Trophoblast cell (in vitro differentiated cells and primary cell): ENCODE data around the gene TBC1D9B.

Source experiments
- DNase-seq, 2 donors: peaks; one replicate each; pipeline ENCODE4 v3.0.0-alpha.2; 2016
- H2AFZ ChIP-seq: 2 replicates; pipeline ENCODE4 v1.6.1; 2013; ENCODE audit warnings: low read length, moderate library complexity, mild to moderate bottlenecking; ENCODE audit not compliant: insufficient read depth, poor library complexity
- H2AK5ac ChIP-seq: 2 replicates; pipeline ENCODE4 v1.6.1; 2013; ENCODE audit warnings: mild to moderate bottlenecking, low read length
- H2BK120ac ChIP-seq: 2 replicates; pipeline ENCODE4 v1.6.1; 2013; ENCODE audit warnings: low read length, mild to moderate bottlenecking, moderate library complexity; ENCODE audit not compliant: insufficient read depth, poor library complexity
- H2BK12ac ChIP-seq: 2 replicates; pipeline ENCODE4 v1.6.1; 2013; ENCODE audit warnings: mild to moderate bottlenecking, low read length, moderate library complexity
- H2BK5ac ChIP-seq: 2 replicates; pipeline ENCODE4 v1.6.1; 2013; ENCODE audit warnings: low read length, low read depth, moderate library complexity, mild to moderate bottlenecking; ENCODE audit not compliant: poor library complexity
- H3K14ac ChIP-seq: 2 replicates; pipeline ENCODE4 v1.6.1; 2013; ENCODE audit warnings: mild to moderate bottlenecking, low read length
- H3K18ac ChIP-seq: 2 replicates; pipeline ENCODE4 v1.6.1; 2013; ENCODE audit warnings: mild to moderate bottlenecking, low read length
- H3K23ac ChIP-seq: 2 replicates; pipeline ENCODE4 v1.6.1; 2013; ENCODE audit warnings: low read length
- H3K27ac ChIP-seq: 2 replicates; pipeline ENCODE4 v1.5.1; 2013; ENCODE audit warnings: low read depth, mild to moderate bottlenecking, inconsistent platforms, low read length, moderate library complexity
- H3K27me3 ChIP-seq: 2 replicates; pipeline ENCODE4 v1.6.1; 2013; ENCODE audit warnings: inconsistent platforms, mild to moderate bottlenecking, low read length, moderate library complexity; ENCODE audit not compliant: insufficient read depth
- H3K36me3 ChIP-seq, 2 experiments: 1 replicate in 1 of 2; 2 replicates in 1 of 2; pipeline ENCODE4 v1.6.1; 2013; ENCODE audit warnings: low read length in 2 of 2, mild to moderate bottlenecking in 2 of 2, moderate library complexity in 1 of 2; ENCODE audit not compliant: insufficient read depth in 2 of 2, control insufficient read depth in 1 of 2
- H3K4ac ChIP-seq: 2 replicates; pipeline ENCODE4 v1.6.1; 2013; ENCODE audit warnings: low read depth, mild to moderate bottlenecking, low read length, moderate library complexity
- H3K4me1 ChIP-seq, 2 experiments: 1 replicate in 1 of 2; 2 replicates in 1 of 2; pipeline ENCODE4 v1.6.1; 2013; ENCODE audit warnings: low read length in 2 of 2, mild to moderate bottlenecking in 2 of 2, moderate library complexity in 1 of 2; ENCODE audit not compliant: insufficient read depth in 2 of 2, control insufficient read depth in 1 of 2
- H3K4me2 ChIP-seq: 2 replicates; pipeline ENCODE4 v1.6.1; 2013; ENCODE audit warnings: inconsistent platforms, mild to moderate bottlenecking, low read length, moderate library complexity
- H3K4me3 ChIP-seq: 2 replicates; pipeline ENCODE4 v1.5.1; 2013; ENCODE audit warnings: mild to moderate bottlenecking, low read depth, low read length, inconsistent platforms
- H3K79me1 ChIP-seq: one replicate; pipeline ENCODE4 v1.6.1; 2013; ENCODE audit warnings: low read length
- H3K79me2 ChIP-seq: 2 replicates; pipeline ENCODE4 v1.6.1; 2013; ENCODE audit warnings: low read length, mild to moderate bottlenecking; ENCODE audit not compliant: control insufficient read depth, insufficient read depth, poor library complexity
- H3K9ac ChIP-seq: 2 replicates; pipeline ENCODE4 v1.6.1; 2013; ENCODE audit warnings: mild to moderate bottlenecking, low read length
- H3K9me3 ChIP-seq: 2 replicates; pipeline ENCODE4 v1.6.1; 2013; ENCODE audit warnings: low read depth, mild to moderate bottlenecking, control low read depth, inconsistent platforms, low read length; ENCODE audit not compliant: insufficient read depth
- H4K12ac ChIP-seq: 2 replicates; pipeline ENCODE4 v1.6.1; 2013; ENCODE audit warnings: low read depth, mild to moderate bottlenecking, low read length, moderate library complexity
- H4K8ac ChIP-seq: 2 replicates; pipeline ENCODE4 v1.6.1; 2013; ENCODE audit warnings: low read depth, mild to moderate bottlenecking, low read length, moderate library complexity
- H4K91ac ChIP-seq: one replicate; pipeline ENCODE4 v1.6.1; 2013; ENCODE audit warnings: low read depth, mild to moderate bottlenecking, low read length, moderate library complexity
- WGBS: extraction: QIAGEN DNeasy Blood & Tissue Kit; methylation state at CpG from one replicate; pipeline ENCODE4 v1.1.7; 2013; ENCODE audit warnings: missing lambda C conversion rate; ENCODE audit not compliant: insufficient read length, insufficient coverage; ENCODE audit errors: extremely low coverage; 5-methylcytosine and 5-hydroxymethylcytosine counted together

Gene TBC1D9B

DNA sequence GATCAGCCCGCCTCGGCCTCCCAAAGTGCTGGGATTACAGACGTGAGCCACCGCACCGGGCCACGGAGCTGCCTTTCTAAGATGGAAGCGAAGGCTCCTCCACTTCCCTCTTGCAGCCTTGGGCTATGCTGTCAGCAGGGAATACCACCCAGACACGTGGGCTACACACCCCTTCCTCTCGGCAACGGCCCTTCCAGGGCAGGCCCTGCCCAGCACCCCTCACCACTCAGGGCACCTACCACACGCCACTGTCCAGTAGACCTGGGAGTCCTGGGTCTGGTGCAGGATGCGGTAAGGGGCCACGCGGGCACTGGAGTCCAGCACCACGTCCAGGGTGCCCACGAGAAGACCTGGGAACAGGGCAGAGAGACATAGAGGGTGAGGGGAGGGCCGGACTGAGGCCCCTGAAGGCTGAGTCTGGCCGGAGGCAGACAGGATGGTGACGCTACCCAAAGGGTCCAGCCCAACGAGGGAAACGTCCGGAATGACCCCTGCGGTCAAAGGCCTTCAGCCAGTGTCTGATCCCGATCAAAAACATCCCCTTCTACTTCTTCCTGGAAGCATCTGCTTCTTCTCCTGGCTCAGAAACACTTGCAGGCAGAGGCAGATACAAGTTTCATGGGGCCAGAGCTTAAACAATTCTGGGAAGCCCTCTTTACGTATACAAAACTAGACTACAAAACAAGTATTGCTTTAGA is 3.1 kb downstream of the TBC1D9B start:
- Histone ChIP-seq H2AK5ac (no peak overlapping the region), H3K18ac (no peak overlapping the region), H2BK5ac (no peak overlapping the region), H3K27me3 (no peaks in the 10 kb centered on the region), H2BK12ac (no peak overlapping the region), H3K36me3 (peaks cover 36 to 39% of the 10 kb centered on the region in 2 experiments), H3K27ac (no peak overlapping the region), H3K4ac (no peak overlapping the region), H4K12ac (no peak overlapping the region), H3K4me1 (peaks cover 5 to 7% of the 10 kb centered on the region in 2 experiments), H2BK120ac (no peak overlapping the region), H3K4me3 (no peak overlapping the region), H3K14ac (no peak overlapping the region), H4K91ac (no peak overlapping the region), H3K9me3 (peaks cover 2% of the 10 kb centered on the region), H3K23ac (no peak overlapping the region), H3K79me2 (peaks cover 6% of the 10 kb centered on the region), H3K4me2 (no peak overlapping the region), H4K8ac (no peak overlapping the region), H3K79me1 (peaks cover 4% of the 10 kb centered on the region), H2AFZ (no peak overlapping the region), H3K9ac (no peak overlapping the region)
- no CpG with 5 or more reads among the region's 25 CpGs for WGBS
- DNase-seq = no peak

DNA sequence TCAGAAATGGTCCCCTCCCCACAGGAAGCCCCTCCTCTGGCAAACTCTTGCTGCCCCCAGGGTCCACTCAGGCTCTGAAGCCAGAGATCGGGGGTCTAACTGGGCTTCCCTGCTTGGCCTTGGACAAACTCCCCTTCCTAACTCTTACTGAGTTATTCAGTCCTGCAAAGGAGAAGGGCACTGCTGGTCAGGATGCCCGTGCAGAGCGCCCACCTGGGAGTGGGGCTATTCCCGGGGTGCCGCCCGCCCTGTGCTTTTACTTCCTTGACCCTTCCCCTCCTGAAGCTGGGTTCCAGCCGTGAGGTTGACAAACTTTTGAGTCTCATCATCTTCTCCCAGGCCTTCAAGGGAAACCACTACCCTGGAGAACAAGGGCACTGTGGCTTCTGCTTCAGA is 4.9 kb downstream of the TBC1D9B start:
- Histone ChIP-seq H4K8ac (no peak overlapping the region), H4K91ac (no peak overlapping the region), H3K9me3 (peaks cover 2% of the 10 kb centered on the region), H3K79me1 (peaks cover 4% of the 10 kb centered on the region), H3K79me2 (peaks cover 6% of the 10 kb centered on the region), H2AK5ac (no peak overlapping the region), H2BK5ac (no peak overlapping the region), H3K18ac (no peak overlapping the region), H3K4me3 (no peak overlapping the region), H3K36me3 (peaks cover 41 to 48% of the 10 kb centered on the region in 2 experiments), H3K14ac (no peak overlapping the region), H2BK120ac (no peak overlapping the region), H3K27me3 (no peaks in the 10 kb centered on the region), H3K4ac (no peak overlapping the region), H3K4me2 (no peak overlapping the region), H3K27ac (no peak overlapping the region), H4K12ac (no peak overlapping the region), H2AFZ (no peak overlapping the region), H3K23ac (no peak overlapping the region), H3K9ac (no peak overlapping the region), H2BK12ac (no peak overlapping the region), H3K4me1 (peaks cover 5% of the 10 kb centered on the region in 2 experiments)
- WGBS = no CpG with 5 or more reads among the region's 7 CpGs
- DNase-seq = no peak

DNA sequence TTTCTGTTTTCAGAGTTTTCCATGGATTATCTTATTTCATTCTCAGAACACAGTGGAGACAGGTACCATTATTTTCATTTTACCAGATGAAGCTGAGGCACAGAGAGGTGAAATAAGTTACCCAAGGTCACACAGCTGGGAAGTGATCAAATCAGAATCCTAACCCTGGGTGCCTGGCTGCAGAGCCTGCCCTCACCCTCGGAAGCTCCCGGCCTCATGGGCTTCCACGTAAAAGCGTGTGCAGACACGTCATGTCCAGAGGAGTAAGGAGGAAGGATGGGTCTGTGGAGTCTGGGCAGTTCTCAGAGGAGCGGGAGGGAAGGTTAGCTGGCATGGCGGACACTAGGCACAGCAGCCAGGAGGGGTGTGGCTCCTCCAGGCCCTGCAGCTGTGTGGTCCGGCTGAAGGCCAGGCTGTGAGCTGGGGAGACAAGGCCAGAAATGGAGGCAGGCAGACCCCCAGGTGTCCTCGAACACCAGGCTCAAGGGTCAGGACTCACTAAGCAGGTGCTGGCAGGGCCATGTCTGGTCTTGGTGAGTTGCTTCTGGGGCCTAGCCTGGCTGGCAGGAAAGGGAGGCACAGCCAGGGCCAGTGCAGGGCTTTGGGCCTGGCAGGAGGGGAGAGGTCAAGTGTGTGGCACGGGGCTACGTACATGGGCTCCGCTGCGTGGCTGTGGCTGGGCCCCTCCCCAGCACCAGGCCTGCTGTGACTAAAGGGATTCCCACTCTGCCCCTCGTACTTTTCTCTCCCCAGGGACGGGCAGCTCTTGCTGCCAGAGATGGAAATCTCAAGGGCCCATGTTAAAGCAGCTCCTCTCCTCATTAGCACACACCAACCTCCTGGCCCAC is 5.6 kb downstream of the TBC1D9B start:
- no CpG with 5 or more reads among the region's 15 CpGs for WGBS

DNA sequence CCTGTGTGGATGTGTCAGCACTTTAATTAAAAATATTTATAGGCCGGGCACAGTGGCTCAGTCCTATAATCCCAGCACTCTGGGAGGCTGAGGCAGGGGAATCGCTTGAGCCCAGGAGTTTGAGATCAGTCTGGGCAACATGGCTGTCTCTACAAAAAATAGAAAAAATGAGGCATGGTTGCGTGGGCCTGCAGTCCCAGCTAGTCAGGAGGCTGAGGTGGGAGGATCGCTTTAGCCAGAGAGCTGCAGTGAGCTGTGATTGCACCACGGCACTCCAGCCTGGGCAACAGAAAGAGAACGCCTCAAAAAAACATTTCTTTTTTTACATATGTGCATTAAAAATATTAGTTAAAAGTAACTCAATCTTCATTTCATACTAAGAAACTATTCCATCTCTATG is 6.2 kb downstream of the TBC1D9B start:
- H3K79me2 ChIP-seq = no peaks in the 10 kb centered on the region
- H3K4me2 ChIP-seq = no peak overlapping the region
- no peak overlapping the region for H3K27ac ChIP-seq
- H2BK12ac ChIP-seq = no peak overlapping the region
- no peaks in the 10 kb centered on the region for H3K27me3 ChIP-seq
- peaks cover 2% of the 10 kb centered on the region for H3K9me3 ChIP-seq
- H2BK120ac ChIP-seq = no peak overlapping the region
- H3K18ac ChIP-seq = no peak overlapping the region
- no peak overlapping the region for H2AK5ac ChIP-seq
- no peak overlapping the region for H3K23ac ChIP-seq
- H3K14ac ChIP-seq = no peak overlapping the region
- no CpG with 5 or more reads among the region's 6 CpGs for WGBS
- H4K12ac ChIP-seq = no peak overlapping the region
- no peak overlapping the region for H4K8ac ChIP-seq
- H2BK5ac ChIP-seq = no peak overlapping the region
- no peak overlapping the region for H3K9ac ChIP-seq
- H3K79me1 ChIP-seq = no peaks in the 10 kb centered on the region
- H3K4me1 ChIP-seq = no peaks in the 10 kb centered on the region
- H3K4ac ChIP-seq = no peak overlapping the region
- DNase-seq = no peak
- no peak overlapping the region for H4K91ac ChIP-seq
- no peak overlapping the region for H3K4me3 ChIP-seq
- H2AFZ ChIP-seq = no peak overlapping the region
- peaks cover 42 to 55% of the 10 kb centered on the region in 2 experiments for H3K36me3 ChIP-seq

More for the DNA sequence above, 5.6 kb downstream of the TBC1D9B start:
- Histone ChIP-seq H3K23ac (no peak overlapping the region), H4K91ac (no peak overlapping the region), H3K36me3 (peaks cover 42 to 55% of the 10 kb centered on the region in 2 experiments), H3K4ac (no peak overlapping the region), H3K9ac (no peak overlapping the region), H2BK120ac (no peak overlapping the region), H2AK5ac (no peak overlapping the region), H2AFZ (no peak overlapping the region), H3K14ac (no peak overlapping the region), H2BK12ac (no peak overlapping the region), H4K12ac (no peak overlapping the region), H3K27ac (no peak overlapping the region), H3K4me1 (peaks cover 5% of the 10 kb centered on the region in 2 experiments), H3K4me2 (no peak overlapping the region), H4K8ac (no peak overlapping the region), H3K18ac (no peak overlapping the region), H3K9me3 (peaks cover 2% of the 10 kb centered on the region), H2BK5ac (no peak overlapping the region), H3K79me2 (peaks cover 3% of the 10 kb centered on the region), H3K27me3 (no peaks in the 10 kb centered on the region), H3K79me1 (peaks cover under 1% of the 10 kb centered on the region), H3K4me3 (no peak overlapping the region)
- DNase-seq = no peak
